Thoracic aorta (tissue), 2 donors: ENCODE measurements around the gene EMX1. TPM values are rescaled to one million over a fixed set of nuclear protein-coding genes. Genes with fewer than 3 reads are reported as not detected.

Experiments used
- ATAC-seq: fragments of 150-250 bp; one replicate; pipeline ENCODE4 v1.8.0; 2017; ENCODE audit warnings: low read depth; ENCODE audit not compliant: insufficient number of reproducible peaks, low FRiP score
- DNase-seq: peaks from one replicate; pipeline ENCODE4 v3.0.0-alpha.2; 2020; ENCODE audit warnings: low spot score
- H3K27ac ChIP-seq, 2 donors: fragments of 200-600 bp; sonication (generic); 1 replicate in 1 of 2; 2 replicates in 1 of 2; pipeline ENCODE4 v1.5.1; 2016; ENCODE audit warnings: mild to moderate bottlenecking in 2 of 2, moderate library complexity in 2 of 2
- H3K27me3 ChIP-seq: fragments of 200-600 bp; sonication (generic); replicated peaks from 2 replicates; pipeline ENCODE4 v1.6.0; 2016; ENCODE audit warnings: mild to moderate bottlenecking; ENCODE audit not compliant: insufficient read depth
- H3K36me3 ChIP-seq: fragments of 200-600 bp; sonication (generic); one replicate; pipeline ENCODE4 v1.5.1; 2016
- H3K4me1 ChIP-seq, 2 donors: fragments of 200-600 bp; sonication (generic); 1 replicate in 1 of 2; 2 replicates in 1 of 2; pipeline versions ENCODE4 v1.5.1 to v1.6.0; 2016; ENCODE audit warnings: low read depth in 2 of 2, mild to moderate bottlenecking in 1 of 2; ENCODE audit not compliant: control insufficient read depth in 1 of 2
- H3K4me3 ChIP-seq: fragments of 200-600 bp; sonication (generic); 2 replicates; pipeline ENCODE4 v1.5.1; 2016; ENCODE audit warnings: mild to moderate bottlenecking
- H3K9me3 ChIP-seq: fragments of 200-600 bp; sonication (generic); 2 replicates; pipeline ENCODE4 v1.5.1; 2016
- total RNA-seq, 2 donors: library from RNA; depleted of rRNA; stranded (reverse); fragments of >200 nt; gene quantifications; one replicate each; pipeline versions ENCODE4 v1.1.0 to v1.2.3, GENCODE V29; 2016
- TF ChIP-seq, protein P1 (sequence below): fragments of 200-600 bp; sonication (generic); IDR thresholded peaks from one replicate; pipeline ENCODE4 v1.5.1; 2019; ENCODE audit warnings: antibody characterized with exemption

EMX1 gene
- total RNA-seq, 2 donors from 2014 or later: not detected

GRCh38 chr2:72891091-72891818 lies 26.1 kb upstream of the EMX1 start:
- Histone ChIP-seq H3K36me3 (no peaks in the 10 kb centered on the region), H3K9me3 (no peaks in the 10 kb centered on the region), H3K27me3 (peaks cover 5% of the 10 kb centered on the region), H3K27ac (no peak overlapping the region), H3K4me3 (no peak overlapping the region), H3K4me1 (peaks cover 13 to 32% of the 10 kb centered on the region in 2 donors)
- ATAC-seq (no peak), DNase-seq (no peak)
- TF ChIP-seq, protein P1, sequence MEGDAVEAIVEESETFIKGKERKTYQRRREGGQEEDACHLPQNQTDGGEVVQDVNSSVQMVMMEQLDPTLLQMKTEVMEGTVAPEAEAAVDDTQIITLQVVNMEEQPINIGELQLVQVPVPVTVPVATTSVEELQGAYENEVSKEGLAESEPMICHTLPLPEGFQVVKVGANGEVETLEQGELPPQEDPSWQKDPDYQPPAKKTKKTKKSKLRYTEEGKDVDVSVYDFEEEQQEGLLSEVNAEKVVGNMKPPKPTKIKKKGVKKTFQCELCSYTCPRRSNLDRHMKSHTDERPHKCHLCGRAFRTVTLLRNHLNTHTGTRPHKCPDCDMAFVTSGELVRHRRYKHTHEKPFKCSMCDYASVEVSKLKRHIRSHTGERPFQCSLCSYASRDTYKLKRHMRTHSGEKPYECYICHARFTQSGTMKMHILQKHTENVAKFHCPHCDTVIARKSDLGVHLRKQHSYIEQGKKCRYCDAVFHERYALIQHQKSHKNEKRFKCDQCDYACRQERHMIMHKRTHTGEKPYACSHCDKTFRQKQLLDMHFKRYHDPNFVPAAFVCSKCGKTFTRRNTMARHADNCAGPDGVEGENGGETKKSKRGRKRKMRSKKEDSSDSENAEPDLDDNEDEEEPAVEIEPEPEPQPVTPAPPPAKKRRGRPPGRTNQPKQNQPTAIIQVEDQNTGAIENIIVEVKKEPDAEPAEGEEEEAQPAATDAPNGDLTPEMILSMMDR: no peak

DNA sequence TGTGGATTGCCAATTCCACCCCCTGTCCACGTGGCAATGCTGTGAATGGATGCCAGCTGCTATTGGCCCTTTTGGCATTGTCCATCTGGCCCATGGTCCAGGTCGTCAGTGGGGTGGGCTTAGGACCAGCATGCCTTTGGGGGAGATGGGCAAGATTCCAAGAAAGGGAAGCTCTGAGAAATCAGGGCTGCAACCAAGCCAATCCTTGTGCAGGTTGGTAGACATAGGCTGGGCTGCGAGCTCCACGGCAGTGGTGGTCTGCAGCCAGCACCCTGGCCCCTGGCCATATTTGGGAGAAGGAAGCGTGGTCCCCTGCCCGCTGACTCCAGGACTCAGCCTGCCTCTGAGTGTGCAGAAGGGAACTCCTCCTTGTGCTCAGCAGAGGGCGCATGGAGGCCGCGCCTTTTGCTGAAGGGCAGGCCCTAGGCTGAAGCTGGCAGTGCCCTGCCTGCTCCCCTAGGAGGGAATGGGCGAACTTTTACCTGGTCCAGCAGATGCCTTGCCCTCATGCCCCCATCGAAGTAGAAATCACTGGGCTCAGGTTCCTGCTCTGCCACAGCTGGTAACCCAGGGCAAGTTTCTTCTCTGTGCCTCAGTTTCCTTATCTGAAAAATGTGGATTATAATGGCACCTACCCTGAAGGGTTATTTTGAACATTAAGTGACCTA lies 24.7 kb upstream of the EMX1 start:
- Histone ChIP-seq H3K27ac (no peak overlapping the region), H3K27me3 (peaks cover 5% of the 10 kb centered on the region), H3K4me1 (peaks cover 10 to 26% of the 10 kb centered on the region in 2 donors), H3K9me3 (no peaks in the 10 kb centered on the region), H3K36me3 (no peaks in the 10 kb centered on the region), H3K4me3 (no peak overlapping the region)
- DNase-seq (no peak), ATAC-seq (no peak)
- TF ChIP-seq, protein P1: peak; percentile 72

- Histone ChIP-seq H3K27me3 (peaks cover 5% of the 10 kb centered on the region), H3K4me3 (no peak overlapping the region), H3K36me3 (no peaks in the 10 kb centered on the region), H3K9me3 (no peaks in the 10 kb centered on the region), H3K27ac (no peak overlapping the region), H3K4me1 (peaks cover 3 to 17% of the 10 kb centered on the region in 2 donors)
- DNase-seq: no peak
- TF ChIP-seq, protein P1: peak; percentile 63
- ATAC-seq: no peak
Observed at GRCh38 chr2:72893594-72894319, 23.6 kb upstream of the EMX1 start.

DNA sequence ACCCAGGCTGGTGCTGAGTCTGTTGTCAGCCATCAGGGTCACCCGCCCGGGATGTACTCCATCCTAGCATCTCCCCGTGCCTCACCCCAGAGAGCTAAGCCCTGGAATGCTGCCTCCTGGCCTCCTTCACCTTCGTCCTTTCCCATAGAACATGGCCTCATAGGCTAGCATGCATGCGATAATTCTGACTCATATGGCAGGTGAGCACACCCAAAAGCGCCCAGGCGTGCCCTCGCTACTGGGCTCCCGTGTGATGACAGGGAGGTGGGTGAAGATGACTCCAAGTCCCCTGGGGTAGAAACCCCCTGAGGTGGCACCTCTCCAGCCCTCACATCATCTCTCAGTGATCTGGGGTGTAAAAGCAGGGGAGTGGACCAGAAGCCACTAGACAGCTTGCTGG lies 22.8 kb upstream of the EMX1 start:
- H3K4me3 ChIP-seq: no peak overlapping the region
- TF ChIP-seq, protein P1: no peak
- no peaks in the 10 kb centered on the region for H3K36me3 ChIP-seq
- no peak for ATAC-seq
- no peak overlapping the region for H3K27ac ChIP-seq
- H3K9me3 ChIP-seq: no peaks in the 10 kb centered on the region
- H3K4me1 ChIP-seq: peaks cover 3 to 11% of the 10 kb centered on the region in 2 donors
- DNase-seq: no peak
- H3K27me3 ChIP-seq: peaks cover 5% of the 10 kb centered on the region

DNA sequence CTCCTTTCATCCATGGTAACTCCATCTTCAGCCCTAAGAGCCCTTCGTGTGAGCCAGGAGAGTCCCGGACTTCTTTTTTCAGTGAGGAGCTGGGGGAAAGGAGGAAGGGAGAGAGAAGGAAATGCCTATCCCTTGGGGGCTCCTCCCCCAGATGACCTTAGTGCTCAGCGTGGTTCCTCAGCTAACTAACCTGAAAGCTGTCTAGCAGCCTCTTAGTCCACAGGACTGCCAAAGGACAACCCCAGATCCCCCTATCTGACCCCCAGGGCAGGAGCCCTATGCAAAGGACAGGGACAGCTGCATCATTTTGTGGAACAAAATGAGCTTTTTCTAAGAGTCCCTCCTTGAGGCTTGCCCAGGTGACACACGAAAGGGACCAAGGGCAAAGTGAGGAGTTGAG lies 22.2 kb upstream of the EMX1 start:
- Histone ChIP-seq H3K9me3 (no peaks in the 10 kb centered on the region), H3K4me3 (no peak overlapping the region), H3K27ac (no peak overlapping the region), H3K27me3 (peaks cover 5% of the 10 kb centered on the region), H3K4me1 (peaks cover 3 to 11% of the 10 kb centered on the region in 2 donors), H3K36me3 (no peaks in the 10 kb centered on the region)
- TF ChIP-seq, protein P1: no peak
- DNase-seq (no peak), ATAC-seq (no peak)
